ENCODE data around the gene KIF21A.

Gene KIF21A

GRCh38 chr12:39443929-39444209 is 949 bp upstream of the KIF21A start:
- in situ Hi-C loops (cut with HindIII; ENCODE audit: low sequenced_read_pairs) = no loop called here
- no peak for DNase-seq (ENCODE audit: low read depth)
- peak overlapping the region; percentile 77 for H3K4me3 ChIP-seq (ENCODE audit: low read depth, low read length)
- TF ChIP-seq CTCF (IDR thresholded peaks at IDR 0.05; ENCODE audit: low read depth, low read length, missing control alignments) = no peak

DNA sequence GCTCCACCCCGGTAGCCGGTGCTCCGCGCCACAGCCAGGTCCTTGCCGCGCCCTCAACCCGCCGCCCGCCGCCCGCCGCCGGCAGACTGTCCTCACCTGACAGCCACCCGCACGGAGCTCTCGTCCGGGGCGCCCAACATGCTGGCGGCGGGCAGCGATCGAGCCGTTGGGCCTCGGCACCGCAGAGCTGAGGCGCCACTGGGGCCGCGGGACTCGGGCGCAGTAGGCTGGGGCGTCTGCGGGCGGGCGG is 164 bp downstream of the KIF21A start:
- H3K4me3 ChIP-seq (ENCODE audit: low read depth, low read length) = peak overlapping the region; percentile 77
- in situ Hi-C loops (cut with HindIII; ENCODE audit: low sequenced_read_pairs) = no loop called here
- TF ChIP-seq CTCF (IDR thresholded peaks at IDR 0.05; ENCODE audit: low read depth, low read length, missing control alignments) = no peak
- DNase-seq (ENCODE audit: low read depth) = no peak

GRCh38 chr12:39441963-39442830 is 723 bp downstream of the KIF21A start:
- H3K4me3 ChIP-seq (ENCODE audit: low read depth, low read length) = peak overlapping the region; percentile 77
- no peak for DNase-seq (ENCODE audit: low read depth)
- no peak for TF ChIP-seq CTCF (IDR thresholded peaks at IDR 0.05; ENCODE audit: low read depth, low read length, missing control alignments)
- in situ Hi-C loops (cut with HindIII; ENCODE audit: low sequenced_read_pairs) = no loop called here

GRCh38 chr12:39441189-39441962 is 1.5 kb downstream of the KIF21A start:
- in situ Hi-C loops (cut with HindIII; ENCODE audit: low sequenced_read_pairs) = no loop called here
- no peak for DNase-seq (ENCODE audit: low read depth)
- peak overlapping the region; percentile 77 for H3K4me3 ChIP-seq (ENCODE audit: low read depth, low read length)
- TF ChIP-seq CTCF (IDR thresholded peaks at IDR 0.05; ENCODE audit: low read depth, low read length, missing control alignments) = no peak

DNA sequence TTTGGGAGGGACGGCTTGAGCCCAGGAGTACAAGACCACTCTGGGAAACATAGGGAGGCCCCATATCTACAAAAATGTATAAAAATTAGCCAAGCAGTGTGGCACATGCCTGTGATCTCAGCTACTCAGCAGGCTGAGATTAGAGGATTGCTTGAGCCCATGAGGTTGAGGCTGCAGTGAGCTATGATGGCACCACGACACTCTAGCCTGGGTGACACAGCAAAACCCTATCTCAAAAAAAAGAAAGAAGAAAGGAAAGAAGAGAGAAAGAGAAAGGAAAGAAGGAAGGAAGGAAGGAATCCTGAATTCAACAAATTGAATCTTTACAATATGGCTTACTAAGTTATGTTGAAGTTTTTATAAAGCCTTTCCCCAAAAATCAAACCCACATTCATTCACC is 2.1 kb downstream of the KIF21A start:
- H3K4me3 ChIP-seq (ENCODE audit: low read depth, low read length) = no peak overlapping the region
- TF ChIP-seq CTCF (IDR thresholded peaks at IDR 0.05; ENCODE audit: low read depth, low read length, missing control alignments) = no peak
- DNase-seq (ENCODE audit: low read depth) = no peak
- in situ Hi-C loops (cut with HindIII; ENCODE audit: low sequenced_read_pairs) = no loop called here

- in situ Hi-C loops (cut with HindIII; ENCODE audit: low sequenced_read_pairs) = no loop called here
- H3K4me3 ChIP-seq (ENCODE audit: low read depth, low read length) = no peak overlapping the region
- no peak for DNase-seq (ENCODE audit: low read depth)
- no peak for TF ChIP-seq CTCF (IDR thresholded peaks at IDR 0.05; ENCODE audit: low read depth, low read length, missing control alignments)
These were observed 2.8 kb downstream of the KIF21A start for GRCh38 chr12:39440101-39440500.

All from astrocyte of the cerebellum (primary cell).